ENCODE data around the gene MLN.

MLN gene

GRCh38 chr6:33786736-33787135 lies 17.1 kb downstream of the MLN start:
- TF ChIP-seq CTCF (IDR thresholded peaks at IDR 0.05; ENCODE audit: low read depth, low read length, poor library complexity, severe bottlenecking) = no peak
- no peak for TF ChIP-seq EZH2phosphoT487 (IDR thresholded peaks at IDR 0.05; ENCODE audit: borderline replicate concordance, low read length)
- Histone ChIP-seq H3K4me2 (ENCODE audit: low read length) (peak overlapping the region; percentile 76), H3K9me3 (ENCODE audit: control insufficient read depth, insufficient read depth, low read length) (no peaks in the 10 kb centered on the region), H4K20me1 (ENCODE audit: control insufficient read depth, insufficient read depth, low read depth, low read length) (peaks cover 15% of the 10 kb centered on the region), H3K4me1 (ENCODE audit: control insufficient read depth, low read length) (peaks cover 28% of the 10 kb centered on the region), H3K9me2 (replicated peaks; ENCODE audit: control insufficient read depth, low read length) (no peaks in the 10 kb centered on the region), H3K36me3 (ENCODE audit: control insufficient read depth, low read length) (peaks cover 59% of the 10 kb centered on the region), H3K4me3 (ENCODE audit: low read length) (peak overlapping the region; percentile 82; the same call in 1 of the 2 replicates), H3K79me2 (ENCODE audit: control insufficient read depth, low read length) (peaks cover 48% of the 10 kb centered on the region), H3K27ac (ENCODE audit: low read depth, low read length) (no peak overlapping the region), H3F3A (ENCODE audit: control insufficient read depth, insufficient read depth) (no peaks in the 10 kb centered on the region), H3K27me3 (ENCODE audit: control insufficient read depth, low read length) (no peaks in the 10 kb centered on the region)

GRCh38 chr6:33785778-33786177 lies 18.0 kb downstream of the MLN start:
- Histone ChIP-seq H3K79me2 (ENCODE audit: control insufficient read depth, low read length) (peaks cover 48% of the 10 kb centered on the region), H3K4me1 (ENCODE audit: control insufficient read depth, low read length) (peaks cover 28% of the 10 kb centered on the region), H3K9me3 (ENCODE audit: control insufficient read depth, insufficient read depth, low read length) (no peaks in the 10 kb centered on the region)

GRCh38 chr6:33784787-33785186 lies 19.0 kb downstream of the MLN start:
- TF ChIP-seq CTCF (IDR thresholded peaks at IDR 0.05; ENCODE audit: low read depth, low read length, poor library complexity, severe bottlenecking) (no peak), EZH2phosphoT487 (IDR thresholded peaks at IDR 0.05; ENCODE audit: borderline replicate concordance, low read length) (no peak)
- Histone ChIP-seq H3K36me3 (ENCODE audit: control insufficient read depth, low read length) (peaks cover 78% of the 10 kb centered on the region), H3K9me2 (replicated peaks; ENCODE audit: control insufficient read depth, low read length) (no peaks in the 10 kb centered on the region), H3F3A (ENCODE audit: control insufficient read depth, insufficient read depth) (no peaks in the 10 kb centered on the region), H3K27ac (ENCODE audit: low read depth, low read length) (no peak overlapping the region), H3K27me3 (ENCODE audit: control insufficient read depth, low read length) (no peaks in the 10 kb centered on the region), H3K4me2 (ENCODE audit: low read length) (no peak overlapping the region), H4K20me1 (ENCODE audit: control insufficient read depth, insufficient read depth, low read depth, low read length) (peaks cover 15% of the 10 kb centered on the region), H3K4me3 (ENCODE audit: low read length) (no peak overlapping the region), H3K9me3 (ENCODE audit: control insufficient read depth, insufficient read depth, low read length) (no peaks in the 10 kb centered on the region), H3K79me2 (ENCODE audit: control insufficient read depth, low read length) (peaks cover 48% of the 10 kb centered on the region), H3K4me1 (ENCODE audit: control insufficient read depth, low read length) (peaks cover 28% of the 10 kb centered on the region)

More at GRCh38 chr6:33785778-33786177, 18.0 kb downstream of the MLN start:
- H3K9me2 ChIP-seq (replicated peaks; ENCODE audit: control insufficient read depth, low read length) = no peaks in the 10 kb centered on the region
- H3K4me2 ChIP-seq (ENCODE audit: low read length) = peak overlapping the region; percentile 76
- H3K4me3 ChIP-seq (ENCODE audit: low read length) = no peak overlapping the region
- H3K36me3 ChIP-seq (ENCODE audit: control insufficient read depth, low read length) = peaks cover 68% of the 10 kb centered on the region
- H3K27me3 ChIP-seq (ENCODE audit: control insufficient read depth, low read length) = no peaks in the 10 kb centered on the region
- peaks cover 15% of the 10 kb centered on the region for H4K20me1 ChIP-seq (ENCODE audit: control insufficient read depth, insufficient read depth, low read depth, low read length)
- TF ChIP-seq EZH2phosphoT487 (IDR thresholded peaks at IDR 0.05; ENCODE audit: borderline replicate concordance, low read length) = no peak
- TF ChIP-seq CTCF (IDR thresholded peaks at IDR 0.05; ENCODE audit: low read depth, low read length, poor library complexity, severe bottlenecking) = no peak
- H3K27ac ChIP-seq (ENCODE audit: low read depth, low read length) = no peak overlapping the region
- no peaks in the 10 kb centered on the region for H3F3A ChIP-seq (ENCODE audit: control insufficient read depth, insufficient read depth)
